Prostate gland (tissue), 2 donors: ENCODE measurements around the gene VAMP2.

Experiments
- CTCF ChIP-seq, 4 experiments: fragments of 200-600 bp in 2 of 4; fragments of 450-650 bp in 2 of 4; sonication (generic) in 2 of 4; IDR thresholded peaks; 1 replicate in 3 of 4; 2 replicates in 1 of 4; pipeline ENCODE4 v1.5.1; 2016 to 2019; ENCODE audit warnings: antibody characterized with exemption in 4 of 4, mild to moderate bottlenecking in 2 of 4, moderate library complexity in 2 of 4
- POLR2A ChIP-seq: fragments of 450-650 bp; IDR thresholded peaks from one replicate; pipeline ENCODE4 v1.6.1; 2016; ENCODE audit warnings: antibody characterized with exemption, mild to moderate bottlenecking

DNA sequence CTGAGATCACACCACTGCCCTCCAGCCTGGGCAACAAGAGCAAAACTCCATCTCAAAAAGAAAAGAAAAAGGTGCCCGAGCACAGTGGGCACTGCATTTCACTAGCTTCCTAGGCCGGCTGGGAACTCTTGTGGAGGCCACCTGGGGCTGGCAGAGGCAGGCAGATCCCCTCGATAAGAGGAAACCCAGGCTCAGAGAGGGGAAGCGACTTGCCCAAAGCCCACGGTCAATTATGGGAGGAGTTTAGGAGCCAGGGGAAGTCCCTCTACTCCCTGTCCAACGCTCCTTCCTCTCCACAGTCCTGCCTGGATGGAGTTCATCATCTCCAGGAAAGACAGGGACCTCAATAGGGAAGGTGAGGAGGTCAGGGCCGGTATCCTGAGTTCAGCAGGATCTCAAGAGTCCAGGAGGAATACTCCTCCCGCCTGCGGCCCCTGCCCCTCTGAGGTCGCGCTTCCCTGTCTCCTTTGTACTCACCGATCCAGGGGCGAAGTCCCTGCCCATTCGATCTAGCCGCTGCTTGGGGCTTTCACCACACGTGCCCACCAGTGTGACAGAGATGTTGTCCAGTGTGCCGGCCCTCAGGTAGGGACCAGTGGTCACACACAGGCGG lies 45.3 kb downstream of the VAMP2 start:
- no peak for TF ChIP-seq CTCF (IDR thresholded peaks at IDR 0.05)
- TF ChIP-seq POLR2A, result no peak
